Measurements from ENCODE around the gene AP5B1.

DNA sequence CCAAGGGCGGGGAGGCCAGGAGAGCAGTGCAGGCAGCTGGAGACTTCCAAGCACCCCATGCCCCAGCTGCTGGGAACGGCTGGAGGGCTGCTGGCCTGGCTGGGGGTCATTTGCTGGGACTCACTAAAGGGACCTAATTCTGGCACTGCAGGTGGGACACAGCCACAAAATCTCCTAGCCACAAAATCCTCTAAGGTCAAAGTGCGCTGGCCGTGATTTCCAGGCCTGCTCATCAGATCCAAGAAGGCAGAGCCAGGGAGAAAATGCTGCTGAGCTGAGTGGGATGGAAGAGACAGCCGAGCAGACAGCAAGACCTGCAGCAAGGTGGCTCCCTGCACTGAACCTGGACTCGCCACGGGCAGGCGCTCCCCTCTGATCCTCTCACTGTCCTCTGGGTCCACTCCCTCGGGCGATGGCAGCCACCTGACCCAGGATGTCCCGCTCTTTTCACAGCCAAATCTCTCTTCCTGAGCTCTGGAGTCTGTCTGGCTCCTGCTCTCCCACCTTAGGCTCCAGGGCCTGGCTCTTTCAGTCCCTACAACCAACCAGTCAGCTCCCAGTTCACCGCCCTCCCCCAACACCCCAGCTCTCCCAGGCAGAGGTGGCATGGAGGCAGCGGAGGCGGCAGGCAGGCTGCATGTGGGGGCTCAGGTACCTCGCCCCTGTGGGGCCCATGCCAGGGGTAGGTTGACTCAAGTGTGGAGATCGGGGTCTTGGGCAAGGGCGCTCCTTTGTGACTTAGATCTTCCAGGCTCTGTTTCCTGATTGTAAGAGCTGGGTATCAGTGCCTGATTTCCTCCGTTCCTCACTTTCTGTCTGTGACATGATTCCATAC lies 20.6 kb upstream of the AP5B1 start:
- TF ChIP-seq, protein P1, sequence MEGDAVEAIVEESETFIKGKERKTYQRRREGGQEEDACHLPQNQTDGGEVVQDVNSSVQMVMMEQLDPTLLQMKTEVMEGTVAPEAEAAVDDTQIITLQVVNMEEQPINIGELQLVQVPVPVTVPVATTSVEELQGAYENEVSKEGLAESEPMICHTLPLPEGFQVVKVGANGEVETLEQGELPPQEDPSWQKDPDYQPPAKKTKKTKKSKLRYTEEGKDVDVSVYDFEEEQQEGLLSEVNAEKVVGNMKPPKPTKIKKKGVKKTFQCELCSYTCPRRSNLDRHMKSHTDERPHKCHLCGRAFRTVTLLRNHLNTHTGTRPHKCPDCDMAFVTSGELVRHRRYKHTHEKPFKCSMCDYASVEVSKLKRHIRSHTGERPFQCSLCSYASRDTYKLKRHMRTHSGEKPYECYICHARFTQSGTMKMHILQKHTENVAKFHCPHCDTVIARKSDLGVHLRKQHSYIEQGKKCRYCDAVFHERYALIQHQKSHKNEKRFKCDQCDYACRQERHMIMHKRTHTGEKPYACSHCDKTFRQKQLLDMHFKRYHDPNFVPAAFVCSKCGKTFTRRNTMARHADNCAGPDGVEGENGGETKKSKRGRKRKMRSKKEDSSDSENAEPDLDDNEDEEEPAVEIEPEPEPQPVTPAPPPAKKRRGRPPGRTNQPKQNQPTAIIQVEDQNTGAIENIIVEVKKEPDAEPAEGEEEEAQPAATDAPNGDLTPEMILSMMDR (IDR thresholded peaks at IDR 0.05), result no peak
- TF ChIP-seq POLR2A (IDR thresholded peaks at IDR 0.05), result no peak
